Measurements from ENCODE around the gene ALG5. TPM values are rescaled to one million over a fixed set of nuclear protein-coding genes. Genes with fewer than 3 reads are reported as not detected.

ALG5 gene
- total and polyA plus RNA-seq, 2 experiments from 2014 or later, result 29.6 to 76.2 TPM

- Histone ChIP-seq H3K36me3 (ENCODE audit: low read depth) (peaks cover 55% of the 10 kb centered on the region), H3K9ac (no peak overlapping the region), H2AFZ (no peak overlapping the region), H3K4me3 (no peak overlapping the region), H3K9me2 (ENCODE audit: insufficient read depth) (no peaks in the 10 kb centered on the region), H3K79me2 (ENCODE audit: insufficient read depth) (peaks cover 26% of the 10 kb centered on the region), H3F3A (ENCODE audit: insufficient read depth) (peaks cover 28% of the 10 kb centered on the region), H3K27me3 (replicated peaks; ENCODE audit: insufficient read depth) (no peaks in the 10 kb centered on the region), H3K27ac (no peak overlapping the region), H3K9me3 (ENCODE audit: low read depth) (no peaks in the 10 kb centered on the region), H3K4me1 (ENCODE audit: insufficient read depth) (peaks cover 42% of the 10 kb centered on the region), H3K4me2 (ENCODE audit: unreplicated experiment) (no peak overlapping the region), H4K20me1 (ENCODE audit: insufficient read depth) (no peaks in the 10 kb centered on the region)
- in situ Hi-C loops (cut with MboI), result loop anchor here (25.0 kb wide), 1 partner anchor 1336 kb away; no protein-coding TSS in a partner anchor
- WGBS, 2 experiments (ENCODE audit: low coverage in 1 of 2, low lambda C conversion rate in 2 of 2, missing lambda C conversion rate in 2 of 2), result 97 to 100% methylated on average over 1 of the region's 1 CpG
- DNase-seq, result peak; percentile 10
- TF ChIP-seq EZH2 (IDR thresholded peaks at IDR 0.05; ENCODE audit: insufficient read depth, poor library complexity, severe bottlenecking) (no peak), EZH2phosphoT487 (IDR thresholded peaks at IDR 0.05; ENCODE audit: insufficient read depth, low read depth) (no peak)
Measured at GRCh38 chr13:37026771-37027170, 27.6 kb upstream of the ALG5 start.

GRCh38 chr13:37023871-37024270 is 24.7 kb upstream of the ALG5 start:
- DNase-seq, result peak; percentile 75
- WGBS, 2 experiments (ENCODE audit: low coverage in 1 of 2, low lambda C conversion rate in 2 of 2, missing lambda C conversion rate in 2 of 2), result 8% methylated on average over 1 of the region's 1 CpG

GRCh38 chr13:37014609-37015008 is 15.5 kb upstream of the ALG5 start:
- H3K27ac ChIP-seq, result no peak overlapping the region
- peak; percentile 17 for DNase-seq
- in situ Hi-C loops (cut with MboI), result no loop called here
- peaks cover 41% of the 10 kb centered on the region for H3K79me2 ChIP-seq (ENCODE audit: insufficient read depth)
- H3K27me3 ChIP-seq (replicated peaks; ENCODE audit: insufficient read depth), result no peaks in the 10 kb centered on the region
- no peak overlapping the region for H3K4me2 ChIP-seq (ENCODE audit: unreplicated experiment)
- peaks cover 37% of the 10 kb centered on the region; the same call in 1 of the 2 replicates for H3F3A ChIP-seq (ENCODE audit: insufficient read depth)
- no peak overlapping the region for H3K9ac ChIP-seq
- peaks cover 7% of the 10 kb centered on the region; the same call in 1 of the 2 replicates for H3K4me1 ChIP-seq (ENCODE audit: insufficient read depth)
- H2AFZ ChIP-seq, result no peak overlapping the region
- TF ChIP-seq EZH2 (IDR thresholded peaks at IDR 0.05; ENCODE audit: insufficient read depth, poor library complexity, severe bottlenecking) (no peak), EZH2phosphoT487 (IDR thresholded peaks at IDR 0.05; ENCODE audit: insufficient read depth, low read depth) (no peak)
- no peaks in the 10 kb centered on the region for H3K9me3 ChIP-seq (ENCODE audit: low read depth)
- no peaks in the 10 kb centered on the region for H3K9me2 ChIP-seq (ENCODE audit: insufficient read depth)
- peaks cover 69% of the 10 kb centered on the region for H3K36me3 ChIP-seq (ENCODE audit: low read depth)
- no peak overlapping the region for H3K4me3 ChIP-seq
- 89 to 95% methylated on average over 1 of the region's 1 CpG for WGBS, 2 experiments (ENCODE audit: low coverage in 1 of 2, low lambda C conversion rate in 2 of 2, missing lambda C conversion rate in 2 of 2)
- H4K20me1 ChIP-seq (ENCODE audit: insufficient read depth), result no peaks in the 10 kb centered on the region

More at GRCh38 chr13:37023871-37024270, 24.7 kb upstream of the ALG5 start:
- no peak overlapping the region for H3K4me2 ChIP-seq (ENCODE audit: unreplicated experiment)
- no peaks in the 10 kb centered on the region for H3K9me3 ChIP-seq (ENCODE audit: low read depth)
- H3K27me3 ChIP-seq (replicated peaks; ENCODE audit: insufficient read depth), result no peaks in the 10 kb centered on the region
- no peaks in the 10 kb centered on the region for H4K20me1 ChIP-seq (ENCODE audit: insufficient read depth)
- H3K36me3 ChIP-seq (ENCODE audit: low read depth), result peaks cover 68% of the 10 kb centered on the region
- H3K27ac ChIP-seq, result peak overlapping the region; percentile 40
- H3K4me1 ChIP-seq (ENCODE audit: insufficient read depth), result peaks cover 31% of the 10 kb centered on the region
- H3K9me2 ChIP-seq (ENCODE audit: insufficient read depth), result no peaks in the 10 kb centered on the region
- TF ChIP-seq EZH2 (IDR thresholded peaks at IDR 0.05; ENCODE audit: insufficient read depth, poor library complexity, severe bottlenecking) (no peak), EZH2phosphoT487 (IDR thresholded peaks at IDR 0.05; ENCODE audit: insufficient read depth, low read depth) (no peak)
- no peak overlapping the region for H2AFZ ChIP-seq
- H3K9ac ChIP-seq, result no peak overlapping the region
- in situ Hi-C loops (cut with MboI), result no loop called here
- peaks cover 22% of the 10 kb centered on the region for H3K79me2 ChIP-seq (ENCODE audit: insufficient read depth)
- H3F3A ChIP-seq (ENCODE audit: insufficient read depth), result peaks cover 17% of the 10 kb centered on the region
- no peak overlapping the region for H3K4me3 ChIP-seq

GRCh38 chr13:37011788-37012187 is 12.6 kb upstream of the ALG5 start:
- Histone ChIP-seq H3K4me2 (ENCODE audit: unreplicated experiment) (no peak overlapping the region), H3K4me1 (ENCODE audit: insufficient read depth) (peaks cover 7% of the 10 kb centered on the region; the same call in 1 of the 2 replicates), H3K27ac (no peak overlapping the region), H3K27me3 (replicated peaks; ENCODE audit: insufficient read depth) (no peaks in the 10 kb centered on the region), H3F3A (ENCODE audit: insufficient read depth) (peaks cover 54% of the 10 kb centered on the region), H3K9me3 (ENCODE audit: low read depth) (no peaks in the 10 kb centered on the region), H3K9ac (no peak overlapping the region), H2AFZ (no peak overlapping the region), H3K9me2 (ENCODE audit: insufficient read depth) (no peaks in the 10 kb centered on the region), H3K36me3 (ENCODE audit: low read depth) (peaks cover 91% of the 10 kb centered on the region), H3K79me2 (ENCODE audit: insufficient read depth) (peaks cover 41% of the 10 kb centered on the region), H4K20me1 (ENCODE audit: insufficient read depth) (no peaks in the 10 kb centered on the region), H3K4me3 (no peak overlapping the region)
- WGBS, 2 experiments (ENCODE audit: low coverage in 1 of 2, low lambda C conversion rate in 2 of 2, missing lambda C conversion rate in 2 of 2), result 99 to 100% methylated on average over 2 of the region's 2 CpGs
- TF ChIP-seq EZH2phosphoT487 (IDR thresholded peaks at IDR 0.05; ENCODE audit: insufficient read depth, low read depth) (no peak), EZH2 (IDR thresholded peaks at IDR 0.05; ENCODE audit: insufficient read depth, poor library complexity, severe bottlenecking) (no peak)
- in situ Hi-C loops (cut with MboI), result no loop called here
- no peak for DNase-seq
